Fibroblast of mammary gland (primary cell): Measurements from ENCODE around the gene DOCK2.
A peak's percentile ranks its signal among the peaks of the same experiment; 100 is the strongest.

ENCODE experiments used
- DNase-seq: peaks from one replicate; pipeline ENCODE4 v3.0.0-alpha.2; 2010; ENCODE audit warnings: low read depth
- H3K4me3 ChIP-seq: 2 replicates; pipeline ENCODE4 v1.5.1; 2011; ENCODE audit warnings: low read depth, mild to moderate bottlenecking, low read length, moderate library complexity; ENCODE audit not compliant: control insufficient read depth
- CTCF ChIP-seq: conservative IDR thresholded peaks from 2 replicates; pipeline ENCODE4 v1.5.1; 2011; ENCODE audit warnings: low read depth, low read length, inconsistent platforms; ENCODE audit not compliant: control insufficient read depth, insufficient read depth

The DOCK2 gene

GRCh38 chr5:169635936-169636335 is 1.1 kb upstream of the DOCK2 start:
- no peak for DNase-seq
- TF ChIP-seq CTCF, result no peak

GRCh38 chr5:169636477-169637084 is 494 bp upstream of the DOCK2 start:
- DNase-seq, result no peak
- no peak for TF ChIP-seq CTCF
- peak overlapping the region; percentile 34 for H3K4me3 ChIP-seq

More at GRCh38 chr5:169635936-169636335, 1.1 kb upstream of the DOCK2 start:
- H3K4me3 ChIP-seq, result no peak overlapping the region

DNA sequence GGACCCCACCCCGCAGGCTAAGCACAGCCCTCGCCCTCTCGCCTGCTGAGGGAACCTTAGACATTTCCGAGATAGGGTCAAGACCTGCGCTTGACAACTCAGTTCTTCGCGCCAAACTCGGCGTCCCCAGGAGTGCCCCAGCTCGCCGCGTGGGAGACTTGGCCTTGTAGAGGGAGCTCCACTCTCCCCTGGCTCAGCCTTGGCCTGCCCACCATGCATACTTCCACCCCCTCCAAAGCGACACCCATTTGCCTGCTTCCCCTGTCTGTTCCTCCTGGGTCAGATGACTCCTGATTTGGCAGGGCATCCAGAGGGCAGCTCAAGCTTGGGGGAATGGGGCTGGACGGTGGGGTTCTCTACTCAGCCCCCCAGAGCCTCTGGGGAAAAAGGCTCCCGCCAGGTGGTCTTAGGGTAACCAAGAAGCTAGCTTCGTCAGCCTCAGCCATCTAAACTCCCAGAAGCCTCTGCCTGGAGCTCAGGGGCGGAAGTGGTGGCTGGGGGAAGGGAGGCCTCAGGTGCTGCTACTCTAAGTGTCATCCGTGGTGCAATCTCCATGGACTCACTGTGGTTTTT is 560 bp downstream of the DOCK2 start:
- H3K4me3 ChIP-seq, result peak overlapping the region; percentile 17
- no peak for TF ChIP-seq CTCF
- DNase-seq, result no peak

GRCh38 chr5:169641253-169641652 is 4.2 kb downstream of the DOCK2 start:
- peak; percentile 23 for DNase-seq
- no peak for TF ChIP-seq CTCF
- H3K4me3 ChIP-seq, result no peak overlapping the region

DNA sequence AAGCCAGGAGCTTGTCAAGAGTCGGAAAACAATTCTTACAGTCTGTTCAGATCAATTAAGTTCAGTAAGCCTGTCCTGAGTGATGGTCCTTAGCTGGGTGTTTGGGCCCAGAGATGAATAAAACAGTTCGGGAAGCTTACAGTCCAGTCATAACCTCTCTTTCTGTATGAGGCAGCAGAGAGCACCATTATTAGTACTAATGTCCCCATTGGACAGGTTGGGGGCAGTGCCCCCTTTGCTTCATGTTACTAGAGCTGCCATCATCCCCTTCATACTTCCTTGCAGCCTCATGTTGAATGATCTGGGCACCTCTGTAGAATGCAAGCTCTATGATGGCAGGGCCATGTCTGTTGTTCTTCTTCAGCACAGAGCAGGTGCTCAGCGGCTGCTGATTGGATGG is 9.8 kb downstream of the DOCK2 start:
- TF ChIP-seq CTCF, result no peak
- DNase-seq, result no peak
- no peak overlapping the region for H3K4me3 ChIP-seq

DNA sequence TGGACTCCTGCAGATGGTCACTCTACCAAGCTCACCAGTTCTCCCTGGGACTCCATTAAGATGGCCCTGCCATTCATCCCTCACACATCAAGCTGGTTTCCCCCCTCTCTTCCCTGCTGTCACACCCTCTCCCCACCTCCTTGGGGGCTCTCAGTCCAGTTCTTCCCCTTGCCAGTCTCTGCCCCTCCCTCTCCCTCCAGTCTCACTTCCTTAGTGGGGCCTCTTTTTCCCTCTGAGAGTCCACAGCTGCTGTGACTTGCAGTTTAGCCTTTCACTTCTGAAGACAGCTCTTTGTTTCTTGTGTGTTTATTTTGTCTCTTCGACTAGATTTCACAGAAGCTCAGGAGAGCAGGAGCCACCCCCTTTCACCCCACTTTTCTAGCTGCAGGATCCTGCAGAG is 10.5 kb downstream of the DOCK2 start:
- no peak for TF ChIP-seq CTCF
- H3K4me3 ChIP-seq, result no peak overlapping the region
- no peak for DNase-seq

DNA sequence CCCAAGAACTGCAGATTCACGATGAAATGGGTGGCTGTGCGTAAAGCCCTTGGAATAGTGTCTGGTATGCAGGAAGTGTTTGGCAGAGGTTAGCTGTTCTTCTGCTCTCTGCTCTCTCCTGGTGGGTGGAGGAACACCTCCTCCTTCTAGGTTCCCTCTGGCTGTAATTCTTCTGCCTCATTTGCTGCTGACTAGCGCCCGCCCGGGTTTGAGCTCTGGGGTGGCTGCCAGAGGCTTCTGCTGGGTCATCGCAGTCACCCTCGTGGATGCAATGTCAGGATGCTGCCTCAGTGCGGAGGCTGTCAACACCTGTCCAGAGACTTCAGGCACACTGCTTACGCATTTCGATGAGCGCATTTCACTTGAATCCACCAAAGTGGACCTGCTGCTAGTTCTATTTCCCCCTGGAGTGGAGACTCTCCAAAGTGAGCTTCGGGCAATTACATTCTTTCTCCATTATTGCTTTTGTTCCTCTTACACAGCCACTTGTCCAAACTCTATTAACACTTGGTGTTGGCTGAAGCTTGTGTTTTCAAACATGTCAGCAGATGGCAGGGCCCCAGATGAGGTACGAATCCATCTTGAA is 11.7 kb downstream of the DOCK2 start:
- peak; percentile 88 for DNase-seq
- no peak overlapping the region for H3K4me3 ChIP-seq
- TF ChIP-seq CTCF, result no peak
